ENCODE measurements around the gene PHPT1. TPM values are rescaled to one million over a fixed set of nuclear protein-coding genes. Genes with fewer than 3 reads are reported as not detected.

PHPT1 gene
- total and polyA plus RNA-seq, 2 of the 8 experiments (the other 6 are each of a cell fraction or from before 2014, with no cell fraction given) = 109 to 226 TPM

- Histone ChIP-seq H3K27me3 (replicated peaks in 1 of 4; ENCODE audit: control insufficient read depth in 3 of 4, extremely low read depth in 1 of 4, insufficient read depth in 3 of 4, low read length in 3 of 4) (no peaks in the 10 kb centered on the region), H3K4me1 (replicated peaks in 1 of 4; ENCODE audit: control insufficient read depth in 3 of 4, insufficient read depth in 4 of 4, low read length in 3 of 4) (no peaks in the 10 kb centered on the region; a peak in 1 of 7 replicates), H2BK5ac (ENCODE audit: low read depth, low read length) (no peak overlapping the region), H4K5ac (ENCODE audit: insufficient read length, low read depth, low read length) (no peak overlapping the region), H4K20me1 (replicated peaks in 1 of 2; ENCODE audit: control insufficient read depth in 1 of 2, insufficient read depth in 2 of 2, low read length in 2 of 2) (peaks cover 0 to 25% of the 10 kb centered on the region in 2 experiments), H3K56ac (replicated peaks; ENCODE audit: insufficient read length, low read depth, low read length) (no peak overlapping the region), H3K23ac (ENCODE audit: insufficient read length) (no peak overlapping the region), H3K23me2 (ENCODE audit: low read depth, low read length) (no peaks in the 10 kb centered on the region), H3K36me3 (ENCODE audit: control insufficient read depth in 2 of 4, insufficient read depth in 4 of 4, low read length in 3 of 4) (peaks cover 4 to 18% (median 15%) of the 10 kb centered on the region in 4 experiments; a peak in 7 of 8 replicates), H3K4ac (replicated peaks; ENCODE audit: insufficient read length, low read depth, low read length) (no peak overlapping the region), H3K18ac (ENCODE audit: extremely low read depth, low read length) (no peak overlapping the region; the same call in 1 of the 2 replicates), H3K14ac (ENCODE audit: insufficient read length) (no peak overlapping the region), H2AFZ (ENCODE audit: low read length) (no peak overlapping the region), H3K4me2 (ENCODE audit: insufficient read depth in 1 of 2, low read depth in 2 of 2, low read length in 2 of 2) (no peak overlapping the region), H3K79me2 (ENCODE audit: control insufficient read depth in 1 of 2, insufficient read depth in 2 of 2, low read length in 2 of 2) (no peaks in the 10 kb centered on the region), H4K8ac (ENCODE audit: extremely low read depth, insufficient read depth, low read length) (peak overlapping the region; percentile 25), H3K9me3 (ENCODE audit: insufficient read depth in 2 of 2, low read depth in 1 of 2, low read length in 1 of 2) (no peaks in the 10 kb centered on the region), H2BK15ac (ENCODE audit: low read length) (no peak overlapping the region), H2BK120ac (replicated peaks; ENCODE audit: low read depth, low read length) (no peak overlapping the region), H3K9ac (replicated peaks in 1 of 4; ENCODE audit: extremely low read depth in 1 of 4, low read depth in 3 of 4, low read length in 3 of 4) (no peak overlapping the region), H3K27ac (ENCODE audit: low read depth, low read length) (no peak overlapping the region), H3K4me3 (ENCODE audit: extremely low read depth in 1 of 4, insufficient read depth in 2 of 4, low read depth in 3 of 4, low read length in 4 of 4) (no peak overlapping the region), H2AK5ac (ENCODE audit: low read depth, low read length) (no peak overlapping the region), H3K79me1 (ENCODE audit: low read depth, low read length) (no peaks in the 10 kb centered on the region), H2BK20ac (ENCODE audit: low read length) (no peak overlapping the region), H2BK12ac (ENCODE audit: low read depth, low read length) (no peak overlapping the region), H4K91ac (replicated peaks; ENCODE audit: insufficient read length, low read length) (no peak overlapping the region)
- peak in 1 of 2 experiments; percentile 56 for DNase-seq (ENCODE audit: low read depth in 1 of 2, low spot score in 2 of 2)
- no peak for FAIRE-seq
- CTCF ChIA-PET (ENCODE audit: partially characterized antibody) = interaction anchor here (0.7 to 1.6 kb wide), 2 partner anchors 23 to 62 kb away, joined by 3 to 4 read pairs; partner anchors contain the start of gene CCDC183
- POLR2A ChIA-PET (ENCODE audit: partially characterized antibody) = interaction anchor here (1.3 to 16.2 kb wide), 5 partner anchors 8 to 195 kb away, joined by 3 to 248 read pairs (median 4); partner anchors contain the start of genes AJM1 and EDF1
- WGBS, 2 experiments (ENCODE audit: extremely low coverage in 1 of 2, insufficient coverage in 1 of 2, insufficient read length in 1 of 2, insufficient replicate concordance in 2 of 2, low coverage in 1 of 2, low lambda C conversion rate in 2 of 2, missing lambda C conversion rate in 1 of 2) = 89% methylated on average over 16 of the region's 29 CpGs; no CpG with 5 or more reads in 1 of the 2 experiments
- no peak for TF ChIP-seq KDM5A (IDR thresholded peaks at IDR 0.05; ENCODE audit: low read length)
- peak in 1 of 2 experiments; percentile 20; a peak in 1 of 3 replicates for TF ChIP-seq POLR2A (IDR thresholded peaks at IDR 0.05; ENCODE audit: control extremely low read depth in 1 of 2, low read depth in 2 of 2, low read length in 2 of 2)
- TF ChIP-seq CHD1 (IDR thresholded peaks at IDR 0.05; ENCODE audit: low read depth, low read length) = no peak
- TF ChIP-seq ZNF274 (IDR thresholded peaks at IDR 0.05; ENCODE audit: borderline replicate concordance, extremely low read depth, low read length) = no peak
- TF ChIP-seq BRCA1 (IDR thresholded peaks at IDR 0.05; ENCODE audit: low read depth, low read length) = no peak
- no peak for TF ChIP-seq TAF1 (IDR thresholded peaks at IDR 0.05; ENCODE audit: low read depth, low read length)
- no peak for TF ChIP-seq NANOG (IDR thresholded peaks at IDR 0.05; ENCODE audit: insufficient read depth, low read depth, low read length, poor library complexity, severe bottlenecking)
- peak; percentile 40; the same call in 1 of the 2 replicates for TF ChIP-seq EGR1 (IDR thresholded peaks at IDR 0.05; ENCODE audit: borderline replicate concordance, low read depth, low read length)
- TF ChIP-seq YY1 (IDR thresholded peaks at IDR 0.05; ENCODE audit: low read depth, low read length) = no peak
- no peak for TF ChIP-seq MAFK (IDR thresholded peaks at IDR 0.05; ENCODE audit: low read depth, low read length)
- TF ChIP-seq TBP (IDR thresholded peaks at IDR 0.05; ENCODE audit: low read depth, low read length) = no peak
- TF ChIP-seq NRF1 (IDR thresholded peaks at IDR 0.05; ENCODE audit: low read depth, low read length) = no peak
- TF ChIP-seq POLR2AphosphoS5 (IDR thresholded peaks at IDR 0.05; ENCODE audit: low read depth, low read length) = peak; percentile 41; the same call in 1 of the 2 replicates
Observed at GRCh38 chr9:136857581-136858412, 8.6 kb downstream of the PHPT1 start.
